Thoracic aorta (tissue), 2 donors: ENCODE results near the gene PRDM16. TPM values are rescaled to one million over a fixed set of nuclear protein-coding genes. Genes with fewer than 3 reads are reported as not detected.

ENCODE experiments used
- ATAC-seq: fragments of 150-250 bp; one replicate; pipeline ENCODE4 v1.8.0; 2017; ENCODE audit warnings: low read depth; ENCODE audit not compliant: insufficient number of reproducible peaks, low FRiP score
- DNase-seq: peaks from one replicate; pipeline ENCODE4 v3.0.0-alpha.2; 2020; ENCODE audit warnings: low spot score
- H3K27ac ChIP-seq, 2 donors: fragments of 200-600 bp; sonication (generic); 1 replicate in 1 of 2; 2 replicates in 1 of 2; pipeline ENCODE4 v1.5.1; 2016; ENCODE audit warnings: mild to moderate bottlenecking in 2 of 2, moderate library complexity in 2 of 2
- H3K27me3 ChIP-seq: fragments of 200-600 bp; sonication (generic); replicated peaks from 2 replicates; pipeline ENCODE4 v1.6.0; 2016; ENCODE audit warnings: mild to moderate bottlenecking; ENCODE audit not compliant: insufficient read depth
- H3K36me3 ChIP-seq: fragments of 200-600 bp; sonication (generic); one replicate; pipeline ENCODE4 v1.5.1; 2016
- H3K4me1 ChIP-seq, 2 donors: fragments of 200-600 bp; sonication (generic); 1 replicate in 1 of 2; 2 replicates in 1 of 2; pipeline versions ENCODE4 v1.5.1 to v1.6.0; 2016; ENCODE audit warnings: low read depth in 2 of 2, mild to moderate bottlenecking in 1 of 2; ENCODE audit not compliant: control insufficient read depth in 1 of 2
- H3K4me3 ChIP-seq: fragments of 200-600 bp; sonication (generic); 2 replicates; pipeline ENCODE4 v1.5.1; 2016; ENCODE audit warnings: mild to moderate bottlenecking
- H3K9me3 ChIP-seq: fragments of 200-600 bp; sonication (generic); 2 replicates; pipeline ENCODE4 v1.5.1; 2016
- total RNA-seq, 2 donors: library from RNA; depleted of rRNA; stranded (reverse); fragments of >200 nt; gene quantifications; one replicate each; pipeline versions ENCODE4 v1.1.0 to v1.2.3, GENCODE V29; 2016
- TF ChIP-seq, protein P1 (sequence below): fragments of 200-600 bp; sonication (generic); IDR thresholded peaks from one replicate; pipeline ENCODE4 v1.5.1; 2019; ENCODE audit warnings: antibody characterized with exemption

Gene PRDM16
- total RNA-seq, 2 donors from 2014 or later: 68.9 to 85.4 TPM

DNA sequence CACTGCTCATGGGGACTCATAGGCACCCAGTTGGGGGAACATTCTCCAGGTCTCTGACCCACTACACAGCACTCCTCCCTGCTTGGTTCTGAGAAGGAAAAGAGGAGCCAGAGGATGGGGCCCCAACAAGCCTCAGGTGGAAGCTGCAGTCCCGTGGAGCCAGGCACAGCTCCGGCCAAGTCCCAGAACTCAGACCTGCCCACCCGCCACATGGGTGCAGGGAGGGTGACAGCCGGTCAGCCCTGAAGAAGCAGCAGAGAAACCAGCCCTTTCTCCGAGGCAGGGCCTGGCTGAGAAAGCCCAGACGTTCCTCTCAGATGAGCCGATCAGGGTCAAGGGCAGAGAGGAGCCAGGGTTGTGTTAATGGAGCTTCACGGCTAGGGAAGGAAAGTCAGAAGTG lies 106.5 kb downstream of the PRDM16 start:
- H3K36me3 ChIP-seq: no peaks in the 10 kb centered on the region
- H3K27ac ChIP-seq: peak overlapping the region; percentile 91
- peak overlapping the region; percentile 51 for H3K4me3 ChIP-seq
- H3K9me3 ChIP-seq: no peaks in the 10 kb centered on the region
- TF ChIP-seq, protein P1, sequence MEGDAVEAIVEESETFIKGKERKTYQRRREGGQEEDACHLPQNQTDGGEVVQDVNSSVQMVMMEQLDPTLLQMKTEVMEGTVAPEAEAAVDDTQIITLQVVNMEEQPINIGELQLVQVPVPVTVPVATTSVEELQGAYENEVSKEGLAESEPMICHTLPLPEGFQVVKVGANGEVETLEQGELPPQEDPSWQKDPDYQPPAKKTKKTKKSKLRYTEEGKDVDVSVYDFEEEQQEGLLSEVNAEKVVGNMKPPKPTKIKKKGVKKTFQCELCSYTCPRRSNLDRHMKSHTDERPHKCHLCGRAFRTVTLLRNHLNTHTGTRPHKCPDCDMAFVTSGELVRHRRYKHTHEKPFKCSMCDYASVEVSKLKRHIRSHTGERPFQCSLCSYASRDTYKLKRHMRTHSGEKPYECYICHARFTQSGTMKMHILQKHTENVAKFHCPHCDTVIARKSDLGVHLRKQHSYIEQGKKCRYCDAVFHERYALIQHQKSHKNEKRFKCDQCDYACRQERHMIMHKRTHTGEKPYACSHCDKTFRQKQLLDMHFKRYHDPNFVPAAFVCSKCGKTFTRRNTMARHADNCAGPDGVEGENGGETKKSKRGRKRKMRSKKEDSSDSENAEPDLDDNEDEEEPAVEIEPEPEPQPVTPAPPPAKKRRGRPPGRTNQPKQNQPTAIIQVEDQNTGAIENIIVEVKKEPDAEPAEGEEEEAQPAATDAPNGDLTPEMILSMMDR: no peak
- DNase-seq (no peak), ATAC-seq (no peak)
- peaks cover 32 to 57% of the 10 kb centered on the region in 2 donors for H3K4me1 ChIP-seq
- no peaks in the 10 kb centered on the region for H3K27me3 ChIP-seq

DNA sequence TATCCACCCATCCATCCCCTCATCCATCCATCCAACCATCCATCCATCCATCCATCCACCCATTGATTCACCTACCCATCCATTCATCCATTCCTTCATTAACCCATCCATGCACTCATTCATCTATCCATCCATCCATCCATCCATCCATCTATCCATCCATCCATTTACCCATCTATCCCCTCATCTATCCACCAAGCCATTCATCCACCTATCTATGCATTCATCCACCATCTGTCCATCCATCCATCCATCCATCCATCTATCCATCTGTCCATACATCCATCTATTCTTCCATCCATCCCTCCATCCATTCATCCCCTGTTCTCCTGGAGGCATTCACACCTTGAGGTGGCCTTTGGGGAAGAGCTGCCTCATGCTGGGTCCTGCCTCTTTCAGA lies 107.0 kb downstream of the PRDM16 start:
- TF ChIP-seq, protein P1: no peak
- DNase-seq (no peak), ATAC-seq (no peak)
- no peaks in the 10 kb centered on the region for H3K9me3 ChIP-seq
- H3K27ac ChIP-seq: peak overlapping the region; percentile 91
- no peaks in the 10 kb centered on the region for H3K36me3 ChIP-seq
- H3K27me3 ChIP-seq: no peaks in the 10 kb centered on the region
- peaks cover 32 to 52% of the 10 kb centered on the region in 2 donors for H3K4me1 ChIP-seq
- H3K4me3 ChIP-seq: no peak overlapping the region

DNA sequence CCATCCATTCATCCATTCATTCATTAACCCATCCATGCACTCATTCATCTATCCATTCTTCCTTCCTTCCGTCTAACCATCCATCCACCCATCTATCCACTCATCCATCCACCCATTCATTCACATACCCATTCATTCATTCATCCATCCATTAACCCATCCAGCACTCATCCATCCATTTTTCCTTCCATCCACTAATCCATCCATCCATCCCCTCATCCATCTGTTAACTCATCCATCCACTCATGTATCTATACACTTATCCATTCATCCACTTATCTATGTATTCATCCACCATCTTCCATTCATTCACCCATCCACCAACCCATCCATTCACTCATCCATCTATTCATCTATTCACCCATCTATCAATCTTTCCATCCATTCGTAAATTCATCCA lies 107.8 kb downstream of the PRDM16 start:
- Histone ChIP-seq H3K27me3 (no peaks in the 10 kb centered on the region), H3K9me3 (no peaks in the 10 kb centered on the region), H3K36me3 (no peaks in the 10 kb centered on the region), H3K4me1 (peaks cover 26 to 44% of the 10 kb centered on the region in 2 donors), H3K4me3 (no peak overlapping the region), H3K27ac (no peak overlapping the region)
- no peak for DNase-seq
- no peak for ATAC-seq
- TF ChIP-seq, protein P1: no peak

DNA sequence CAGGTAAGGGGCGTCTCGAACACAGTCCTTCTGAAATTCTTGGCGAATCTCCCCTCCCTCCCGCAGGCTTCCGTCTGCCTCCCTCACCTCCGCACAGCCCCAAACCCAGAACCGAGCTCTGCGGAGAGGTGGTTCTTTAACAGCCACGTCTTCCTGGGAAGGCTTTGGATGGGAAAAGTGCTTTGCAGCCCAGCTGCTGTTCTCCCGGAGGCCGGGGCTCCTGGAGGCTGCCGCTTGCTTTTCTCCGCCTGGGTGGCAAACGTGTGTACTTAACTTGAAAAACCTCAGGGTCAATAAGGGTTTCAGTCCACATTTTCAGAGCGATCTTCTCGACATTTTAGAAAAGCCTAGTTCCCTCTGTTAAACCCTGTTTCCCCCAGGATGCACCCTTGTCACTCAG lies 109.3 kb downstream of the PRDM16 start:
- Histone ChIP-seq H3K27me3 (no peaks in the 10 kb centered on the region), H3K9me3 (no peaks in the 10 kb centered on the region), H3K36me3 (no peaks in the 10 kb centered on the region), H3K27ac (no peak overlapping the region), H3K4me1 (peaks cover 18 to 34% of the 10 kb centered on the region in 2 donors), H3K4me3 (no peak overlapping the region)
- no peak for DNase-seq
- TF ChIP-seq, protein P1: no peak
- ATAC-seq: no peak

DNA sequence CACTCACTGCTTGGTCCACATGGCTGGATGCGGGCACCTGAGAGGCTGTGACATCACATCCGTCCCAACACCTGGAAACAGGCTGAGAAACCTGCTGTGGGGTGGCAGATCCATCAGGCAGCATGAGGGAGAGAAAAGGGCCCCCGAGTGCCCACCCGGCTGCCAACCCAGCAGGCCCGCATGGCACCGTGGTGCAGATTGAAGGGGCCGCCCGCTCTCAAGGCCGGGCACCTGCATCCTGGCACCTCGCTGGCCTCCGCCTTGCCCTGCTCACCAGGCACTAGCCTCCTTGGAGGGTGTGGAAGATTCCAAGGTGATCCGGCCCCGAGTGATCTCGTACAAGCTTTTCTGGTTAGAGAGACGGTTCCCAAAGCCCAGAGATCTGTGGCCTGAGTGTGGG lies 110.5 kb downstream of the PRDM16 start:
- ATAC-seq (no peak), DNase-seq (no peak)
- TF ChIP-seq, protein P1: no peak
- H3K4me1 ChIP-seq: peaks cover 8 to 34% of the 10 kb centered on the region in 2 donors
- H3K9me3 ChIP-seq: no peaks in the 10 kb centered on the region
- H3K36me3 ChIP-seq: no peaks in the 10 kb centered on the region
- no peak overlapping the region for H3K27ac ChIP-seq
- no peaks in the 10 kb centered on the region for H3K27me3 ChIP-seq
- H3K4me3 ChIP-seq: no peak overlapping the region
